NCI-H345 treated with DMSO at 0.1 percent for 48 hours (cell line): ENCODE data around the gene KCNG2.

Experiments used
- DNase-seq: peaks from one replicate; lab custom pipeline; 2025; ENCODE audit not compliant: unreplicated experiment; lab: John Stamatoyannopoulos, UW

KCNG2 gene

GRCh38 chr18:79948719-79949411 lies 151.1 kb downstream of the KCNG2 start:
- no peak for DNase-seq
